GM10266 (cell line): ENCODE measurements around the gene SGMS1.
"Not testable (repeated sequence)": the region's sequence is repeated elsewhere in the genome, so short reads cannot be mapped to it uniquely, and the experiment has no call there.

Experiments
- DNase-seq: peaks from one replicate; pipeline ENCODE4 v3.0.0; 2012; ENCODE audit errors: extremely low spot score
- CTCF ChIP-seq: IDR thresholded peaks from 2 replicates; pipeline ENCODE4 v1.5.1; 2012; ENCODE audit warnings: mild to moderate bottlenecking, low read depth; ENCODE audit not compliant: control insufficient read depth, insufficient read depth; ENCODE audit errors: missing control alignments

The SGMS1 gene

DNA sequence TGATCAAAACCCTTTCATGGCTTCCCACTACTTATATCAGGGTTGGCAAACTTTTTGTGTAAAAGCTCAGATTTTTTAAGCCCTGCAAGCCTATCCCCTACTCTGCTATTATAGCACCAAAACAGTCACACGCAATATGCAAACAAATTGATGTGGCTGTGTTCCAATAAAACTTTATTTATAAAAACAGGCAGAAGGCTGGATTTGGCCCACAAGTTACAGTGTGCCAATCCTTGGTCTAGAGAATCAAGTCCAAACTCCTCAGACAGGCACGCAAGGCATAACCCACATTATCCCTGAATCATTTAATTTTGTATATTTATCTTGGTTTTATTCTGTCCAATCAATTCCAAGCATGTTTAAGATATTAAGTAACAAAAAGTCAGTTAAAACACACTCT lies 71.9 kb downstream of the SGMS1 start:
- TF ChIP-seq CTCF: no peak
- no peak for DNase-seq

DNA sequence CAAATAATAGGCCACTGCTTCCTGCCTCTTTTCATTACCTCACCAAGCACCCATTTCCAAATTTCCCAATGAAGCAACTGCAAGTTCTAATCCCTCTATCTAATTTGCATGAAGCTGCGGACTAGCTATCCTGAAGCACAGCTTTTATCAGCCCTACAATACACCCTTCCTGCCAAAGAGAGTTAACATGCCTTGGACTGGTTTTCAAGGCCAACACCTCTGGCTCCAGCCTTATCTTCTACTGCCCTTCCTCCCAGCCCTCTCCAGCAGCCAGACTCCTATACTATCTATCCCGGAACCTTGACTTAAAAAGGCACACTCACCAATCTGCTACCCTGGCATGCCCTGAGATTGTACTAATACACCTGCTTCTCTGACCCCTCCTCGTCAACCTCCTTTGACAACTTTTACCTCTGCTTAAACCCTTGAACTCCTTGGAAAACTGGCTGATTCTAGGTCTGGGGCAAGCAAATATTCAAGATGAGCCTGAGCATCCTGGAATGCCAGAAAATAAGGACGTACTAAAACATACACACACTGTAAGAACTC lies 73.4 kb downstream of the SGMS1 start:
- no peak for TF ChIP-seq CTCF
- DNase-seq: no peak

- not testable (repeated sequence) for DNase-seq
These were observed 74.6 kb downstream of the SGMS1 start for GRCh38 chr10:50549186-50549585.

DNA sequence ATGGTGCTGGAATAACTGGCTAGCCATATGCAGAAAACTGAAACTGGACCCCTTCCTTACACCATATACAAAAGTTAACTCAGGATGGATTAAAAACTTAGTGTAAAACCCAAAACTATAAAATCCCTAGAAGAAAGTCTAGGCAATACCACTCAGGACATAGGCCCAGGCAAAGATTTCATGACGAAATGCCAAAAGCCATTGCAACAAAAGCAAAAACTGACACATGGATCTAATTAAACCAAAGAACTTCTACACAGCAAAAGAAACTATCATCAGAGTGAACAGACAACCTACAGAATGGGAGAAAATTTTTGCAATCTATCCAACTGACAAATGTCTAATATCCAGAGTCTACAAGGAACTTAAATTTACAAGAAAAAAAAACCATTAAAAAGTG lies 75.3 kb downstream of the SGMS1 start:
- DNase-seq: not testable (repeated sequence)

DNA sequence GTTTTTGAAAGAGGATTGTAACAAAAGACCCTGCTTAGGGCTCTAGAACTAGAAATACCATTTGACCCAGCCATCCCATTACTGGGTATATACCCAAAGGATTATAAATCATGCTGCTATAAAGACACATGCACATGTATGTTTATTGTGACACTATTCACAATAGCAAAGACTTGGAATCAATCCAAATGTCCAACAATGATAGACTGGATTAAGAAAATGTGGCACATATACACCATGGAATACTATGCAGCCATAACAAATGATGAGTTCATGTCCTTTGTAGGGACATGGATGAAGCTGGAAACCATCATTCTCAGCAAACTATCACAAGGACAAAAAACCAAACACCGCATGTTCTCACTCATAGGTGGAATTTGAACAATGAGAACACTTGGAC lies 77.5 kb downstream of the SGMS1 start:
- not testable (repeated sequence) for DNase-seq

DNA sequence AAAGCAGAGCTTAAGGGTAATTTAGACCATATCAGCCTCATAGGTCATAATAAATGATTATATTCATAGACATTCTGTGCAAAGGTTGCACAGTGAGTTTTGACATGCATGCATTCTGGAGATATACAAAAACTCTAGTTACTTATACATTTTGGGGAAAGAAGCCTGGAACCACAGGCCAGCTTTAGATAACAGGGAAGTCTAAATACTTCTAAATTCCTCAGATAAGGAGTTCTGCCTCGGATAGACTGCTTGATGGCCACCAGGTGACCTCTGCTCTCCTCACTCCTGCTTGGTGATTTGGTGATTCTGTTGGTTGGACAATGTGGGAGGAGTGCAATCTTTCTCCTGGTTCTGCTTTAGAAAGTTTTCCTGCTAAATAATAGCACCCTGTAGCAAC lies 77.9 kb downstream of the SGMS1 start:
- TF ChIP-seq CTCF: no peak
- DNase-seq: no peak

GRCh38 chr10:50544857-50545429 lies 78.8 kb downstream of the SGMS1 start:
- no peak for DNase-seq
- TF ChIP-seq CTCF: no peak

GRCh38 chr10:50544095-50544856 lies 79.5 kb downstream of the SGMS1 start:
- no peak for TF ChIP-seq CTCF
- DNase-seq: no peak

- no peak for DNase-seq
- TF ChIP-seq CTCF: no peak
These were observed 80.9 kb downstream of the SGMS1 start for GRCh38 chr10:50542871-50543270.
